PC-9 (cell line): ENCODE data around the gene PTCRA.

Source experiments
- CTCF ChIP-seq: fragments of 200-600 bp; sonication (generic); conservative IDR thresholded peaks from 2 replicates; pipeline ENCODE4 v1.6.1; 2017; ENCODE audit warnings: mixed run types, antibody characterized with exemption, mild to moderate bottlenecking, moderate library complexity
- EZH2 ChIP-seq: fragments of 200-600 bp; sonication (generic); IDR thresholded peaks from 2 replicates; pipeline ENCODE4 v1.8.0; 2017; ENCODE audit warnings: antibody characterized with exemption, low read depth

- TF ChIP-seq CTCF (no peak), EZH2 (no peak)
Measured at GRCh38 chr6:42968126-42968701, 52.4 kb downstream of the PTCRA start.
